Body of pancreas (tissue), 4 donors: Measurements from ENCODE around the gene ZNF592. TPM values are rescaled to one million over a fixed set of nuclear protein-coding genes. Genes with fewer than 3 reads are reported as not detected.
"Not testable (repeated sequence)": the region's sequence is repeated elsewhere in the genome, so short reads cannot be mapped to it uniquely, and the experiment has no call there.

ENCODE experiments used
- ATAC-seq: fragments of 150-250 bp; one replicate; pipeline ENCODE4 v1.9.1; 2016
- DNase-seq, 4 donors: peaks; one replicate each; pipeline ENCODE4 v3.0.0-alpha.2; 2019
- H3K27ac ChIP-seq, 4 donors: fragments of 200-600 bp; sonication (generic); 1 replicate in 3 of 4; 2 replicates in 1 of 4; pipeline versions ENCODE4 v1.5.1 to v1.6.1; 2016 to 2019; ENCODE audit warnings: mild to moderate bottlenecking in 1 of 4, mixed read lengths in 1 of 4, moderate library complexity in 1 of 4
- H3K27me3 ChIP-seq, 2 donors: fragments of 200-600 bp; sonication (generic); one replicate each; pipeline ENCODE4 v1.6.0; 2016; ENCODE audit warnings: mild to moderate bottlenecking in 1 of 2
- H3K36me3 ChIP-seq, 2 donors: fragments of 200-600 bp; sonication (generic); replicated peaks in 1 of 2; 2 replicates each; pipeline ENCODE4 v1.5.1; 2016; ENCODE audit warnings: low read depth in 2 of 2; ENCODE audit not compliant: insufficient read depth in 1 of 2
- H3K4me1 ChIP-seq: fragments of 200-600 bp; sonication (generic); one replicate; pipeline ENCODE4 v1.6.0; 2016
- H3K4me3 ChIP-seq, 2 donors: fragments of 200-600 bp; sonication (generic); 1 replicate in 1 of 2; 2 replicates in 1 of 2; pipeline ENCODE4 v1.5.1; 2016 to 2019
- H3K9me3 ChIP-seq, 3 donors: fragments of 200-600 bp; sonication (generic); 1 replicate in 2 of 3; 2 replicates in 1 of 3; pipeline ENCODE4 v1.5.1; 2016
- CTCF ChIP-seq, 7 experiments: fragments of 450-650 bp in 4 of 7; fragments of 200-600 bp in 3 of 7; sonication (generic) in 3 of 7; IDR thresholded peaks; one replicate each; pipeline ENCODE4 v1.5.1; 2016 to 2019; ENCODE audit warnings: antibody characterized with exemption in 7 of 7
- POLR2A ChIP-seq, 3 donors: fragments of 450-650 bp; IDR thresholded peaks; one replicate each; pipeline ENCODE4 v1.6.1; 2016; ENCODE audit warnings: antibody characterized with exemption in 3 of 3, mild to moderate bottlenecking in 2 of 3
- WGBS, 2 donors: methylation state at CpG; one replicate each; pipeline ENCODE4 v1.1.5; 2017; 5-methylcytosine and 5-hydroxymethylcytosine counted together
- intact Hi-C: fragments of 100-400 bp; cut with DNase I; formaldehyde crosslinking; loops from one replicate; pipeline ENCODE4 v1.15.1; 2023
- total RNA-seq, 2 donors: library from RNA; depleted of rRNA; stranded (reverse); fragments of >200 nt; gene quantifications; one replicate each; pipeline ENCODE4 v1.1.0, GENCODE V29; 2016

The ZNF592 gene
- total RNA-seq, 2 donors from 2014 or later, result 14.3 to 20.8 TPM

- H3K36me3 ChIP-seq, result no peaks in the 10 kb centered on the region
- H3K9me3 ChIP-seq, result no peaks in the 10 kb centered on the region
- DNase-seq (peak; percentile 88 to 96 (median 94)), ATAC-seq (peak; percentile 93)
- intact Hi-C loops, result no loop called here
- H3K27ac ChIP-seq, result peak overlapping the region; percentile 93 to 97 (median 96)
- WGBS, 2 donors, result 28 to 30% methylated on average over 4 to 12 of the region's 12 CpGs
- H3K4me1 ChIP-seq, result peaks cover 68% of the 10 kb centered on the region
- TF ChIP-seq POLR2A (IDR thresholded peaks at IDR 0.05), result peak; percentile 26 to 70 (median 61)
- peak in 1 of 7 experiments; percentile 12 for TF ChIP-seq CTCF (IDR thresholded peaks at IDR 0.05)
- H3K27me3 ChIP-seq, result no peaks in the 10 kb centered on the region
- H3K4me3 ChIP-seq, result no peak overlapping the region
Measured at GRCh38 chr15:84840741-84841429, 92.5 kb downstream of the ZNF592 start.

- no peak overlapping the region for H3K4me3 ChIP-seq
- H3K27ac ChIP-seq, result peak overlapping the region; percentile 93 to 97 (median 96)
- no peak for DNase-seq
- H3K27me3 ChIP-seq, result no peaks in the 10 kb centered on the region
- peaks cover 70% of the 10 kb centered on the region for H3K4me1 ChIP-seq
- WGBS, 2 donors, result 78% methylated on average over 1 of the region's 1 CpG; no CpG with 5 or more reads in 1 of the 2 donors
- no peaks in the 10 kb centered on the region for H3K36me3 ChIP-seq
- TF ChIP-seq CTCF (IDR thresholded peaks at IDR 0.05), result no peak
- TF ChIP-seq POLR2A (IDR thresholded peaks at IDR 0.05), result no peak
- intact Hi-C loops, result no loop called here
- no peaks in the 10 kb centered on the region for H3K9me3 ChIP-seq
- ATAC-seq, result no peak
Measured at GRCh38 chr15:84842781-84843180, 94.4 kb downstream of the ZNF592 start.

GRCh38 chr15:84844964-84845363 lies 96.6 kb downstream of the ZNF592 start:
- intact Hi-C loops, result no loop called here
- ATAC-seq (peak; percentile 21), DNase-seq (no peak)
- Histone ChIP-seq H3K27me3 (no peaks in the 10 kb centered on the region), H3K4me1 (peaks cover 60% of the 10 kb centered on the region), H3K4me3 (no peak overlapping the region), H3K27ac (peak overlapping the region in 3 of 4 donors; percentile 67 to 83 (median 76)), H3K36me3 (no peaks in the 10 kb centered on the region), H3K9me3 (no peaks in the 10 kb centered on the region)
- WGBS, 2 donors, result 17 to 23% methylated on average over 2 of the region's 2 CpGs
- TF ChIP-seq POLR2A (IDR thresholded peaks at IDR 0.05), result no peak

GRCh38 chr15:84845631-84846030 lies 97.2 kb downstream of the ZNF592 start:
- Histone ChIP-seq H3K27ac (peak overlapping the region in 3 of 4 donors; percentile 67 to 83 (median 76)), H3K4me1 (peaks cover 53% of the 10 kb centered on the region)
- intact Hi-C loops, H3K4me3 ChIP-seq, H3K9me3 ChIP-seq, H3K36me3 ChIP-seq, H3K27me3 ChIP-seq: not testable (repeated sequence)
- TF ChIP-seq CTCF (IDR thresholded peaks at IDR 0.05), result peak; percentile 45 to 85 (median 71)
- 61 to 70% methylated on average over 7 of the region's 7 CpGs for WGBS, 2 donors
- DNase-seq (peak; percentile 74 to 84 (median 76)), ATAC-seq (peak; percentile 41)

- Histone ChIP-seq H3K4me1 (peaks cover 47% of the 10 kb centered on the region), H3K4me3 (no peak overlapping the region), H3K9me3 (no peaks in the 10 kb centered on the region), H3K27ac (peak overlapping the region in 1 of 4 donors; percentile 67), H3K36me3 (no peaks in the 10 kb centered on the region), H3K27me3 (no peaks in the 10 kb centered on the region)
- 96 to 100% methylated on average over 1 of the region's 1 CpG for WGBS, 2 donors
- intact Hi-C loops, result no loop called here
- no peak for TF ChIP-seq CTCF (IDR thresholded peaks at IDR 0.05)
- no peak for TF ChIP-seq POLR2A (IDR thresholded peaks at IDR 0.05)
- ATAC-seq (no peak), DNase-seq (no peak)
Measured at GRCh38 chr15:84846269-84846668, 97.9 kb downstream of the ZNF592 start.
